Measurements from ENCODE around the gene FMNL2.

FMNL2 gene

GRCh38 chr2:152624805-152625204, 289.8 kb downstream of the FMNL2 start:
- H3K4me1 ChIP-seq (ENCODE audit: insufficient read depth, low read length), result no peaks in the 10 kb centered on the region
- H3K9ac ChIP-seq (ENCODE audit: low read depth, low read length), result no peak overlapping the region
- H3K36me3 ChIP-seq (ENCODE audit: insufficient read depth, low read length), result peaks cover 7% of the 10 kb centered on the region
- no peaks in the 10 kb centered on the region for H3K9me3 ChIP-seq (ENCODE audit: control insufficient read depth, insufficient read depth, low read length)

DNA sequence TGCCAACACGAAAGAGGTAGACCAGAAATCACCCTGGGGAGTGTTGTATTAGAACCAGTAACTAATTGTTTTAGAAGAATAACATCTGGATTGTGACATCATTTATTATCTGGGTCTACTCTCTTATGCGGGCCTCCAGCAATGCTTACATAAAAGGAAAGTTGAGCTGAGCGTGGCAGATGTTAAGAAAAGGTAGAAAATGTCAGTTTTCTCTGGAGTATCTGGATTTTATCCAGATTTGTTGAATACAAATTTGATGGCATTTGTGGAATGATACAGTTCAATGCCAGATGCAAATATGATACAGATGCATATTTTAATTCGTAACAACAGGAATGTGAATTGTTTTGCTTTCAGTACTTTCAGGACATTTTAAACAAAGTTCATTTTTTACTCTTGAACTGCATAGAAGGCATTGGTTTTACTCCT, 292.0 kb downstream of the FMNL2 start:
- H3K9me3 ChIP-seq (ENCODE audit: control insufficient read depth, insufficient read depth, low read length), result no peaks in the 10 kb centered on the region
- H3K36me3 ChIP-seq (ENCODE audit: insufficient read depth, low read length), result peaks cover 7% of the 10 kb centered on the region
- no peak overlapping the region for H3K9ac ChIP-seq (ENCODE audit: low read depth, low read length)
- no peaks in the 10 kb centered on the region for H3K4me1 ChIP-seq (ENCODE audit: insufficient read depth, low read length)

GRCh38 chr2:152627351-152627957, 292.5 kb downstream of the FMNL2 start:
- H3K9ac ChIP-seq (ENCODE audit: low read depth, low read length), result no peak overlapping the region
- peaks cover 7% of the 10 kb centered on the region for H3K36me3 ChIP-seq (ENCODE audit: insufficient read depth, low read length)
- no peaks in the 10 kb centered on the region for H3K9me3 ChIP-seq (ENCODE audit: control insufficient read depth, insufficient read depth, low read length)
- H3K4me1 ChIP-seq (ENCODE audit: insufficient read depth, low read length), result no peaks in the 10 kb centered on the region

GRCh38 chr2:152629202-152629601, 294.2 kb downstream of the FMNL2 start:
- Histone ChIP-seq H3K9me3 (ENCODE audit: control insufficient read depth, insufficient read depth, low read length) (no peaks in the 10 kb centered on the region), H3K9ac (ENCODE audit: low read depth, low read length) (no peak overlapping the region), H3K36me3 (ENCODE audit: insufficient read depth, low read length) (peaks cover 7% of the 10 kb centered on the region)

GRCh38 chr2:152630466-152630865, 295.5 kb downstream of the FMNL2 start:
- H3K36me3 ChIP-seq (ENCODE audit: insufficient read depth, low read length), result peaks cover 7% of the 10 kb centered on the region
- H3K9ac ChIP-seq (ENCODE audit: low read depth, low read length), result no peak overlapping the region
- no peaks in the 10 kb centered on the region for H3K4me1 ChIP-seq (ENCODE audit: insufficient read depth, low read length)
- no peaks in the 10 kb centered on the region for H3K9me3 ChIP-seq (ENCODE audit: control insufficient read depth, insufficient read depth, low read length)

More at GRCh38 chr2:152629202-152629601, 294.2 kb downstream of the FMNL2 start:
- no peaks in the 10 kb centered on the region for H3K4me1 ChIP-seq (ENCODE audit: insufficient read depth, low read length)

GRCh38 chr2:152632736-152633135, 297.8 kb downstream of the FMNL2 start:
- no peak overlapping the region for H3K9ac ChIP-seq (ENCODE audit: low read depth, low read length)
- H3K4me1 ChIP-seq (ENCODE audit: insufficient read depth, low read length), result no peaks in the 10 kb centered on the region
- peaks cover 15% of the 10 kb centered on the region; the same call in 1 of the 2 replicates for H3K36me3 ChIP-seq (ENCODE audit: insufficient read depth, low read length)
- H3K9me3 ChIP-seq (ENCODE audit: control insufficient read depth, insufficient read depth, low read length), result no peaks in the 10 kb centered on the region

DNA sequence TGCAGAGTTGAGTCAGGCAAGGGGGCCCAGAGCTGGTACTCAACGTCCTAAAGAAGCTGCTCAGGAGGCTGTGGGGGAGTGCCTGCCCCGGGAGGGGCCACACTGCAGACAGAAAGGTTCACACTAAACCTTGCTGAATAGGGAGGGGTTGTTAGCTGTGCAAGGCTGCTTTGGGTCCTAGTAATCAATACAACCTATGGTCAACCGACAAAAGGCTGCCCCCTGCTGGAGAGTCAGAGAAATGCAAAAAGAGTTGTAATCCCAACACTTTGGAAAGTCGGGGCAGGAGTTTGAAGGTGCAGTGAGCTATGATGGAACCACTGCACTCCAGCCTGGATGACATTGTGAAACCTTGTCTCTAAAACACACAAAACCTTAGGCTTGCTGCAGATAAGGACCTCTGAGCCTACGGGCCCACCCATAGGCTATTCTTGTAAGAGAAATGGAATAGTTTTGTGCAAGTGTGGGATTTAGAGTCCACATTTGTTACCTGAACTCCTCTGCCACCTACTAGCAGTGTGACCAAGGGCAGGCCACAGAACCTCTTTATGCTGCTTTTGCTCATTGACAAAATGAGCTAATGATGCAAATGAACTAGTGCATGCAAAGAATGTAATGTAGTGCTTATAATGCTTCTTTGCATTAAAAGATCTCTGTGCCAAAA, 300.8 kb downstream of the FMNL2 start:
- H3K9ac ChIP-seq (ENCODE audit: low read depth, low read length), result no peak overlapping the region
- no peaks in the 10 kb centered on the region for H3K9me3 ChIP-seq (ENCODE audit: control insufficient read depth, insufficient read depth, low read length)
- no peaks in the 10 kb centered on the region for H3K4me1 ChIP-seq (ENCODE audit: insufficient read depth, low read length)
- H3K36me3 ChIP-seq (ENCODE audit: insufficient read depth, low read length), result peaks cover 18% of the 10 kb centered on the region

DNA sequence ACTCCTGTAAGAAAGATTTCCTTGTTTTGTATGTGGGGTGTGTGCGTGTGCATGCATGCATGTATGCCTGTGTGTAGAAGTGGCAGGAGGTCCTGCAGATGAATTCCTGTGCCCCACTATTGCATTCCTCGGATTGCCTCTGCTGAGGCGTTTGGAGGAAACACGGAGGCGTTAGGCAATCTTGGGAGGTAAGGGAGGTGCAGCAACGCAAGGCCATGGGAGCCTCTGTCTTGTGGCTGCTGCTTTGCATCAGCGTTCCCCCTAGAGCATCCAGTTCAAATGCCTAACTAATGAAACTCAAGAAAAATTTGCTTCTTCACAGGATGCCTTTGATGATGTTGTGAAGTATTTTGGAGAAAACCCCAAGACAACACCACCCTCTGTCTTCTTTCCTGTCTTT, 302.3 kb downstream of the FMNL2 start:
- Histone ChIP-seq H3K4me1 (ENCODE audit: insufficient read depth, low read length) (no peaks in the 10 kb centered on the region), H3K9me3 (ENCODE audit: control insufficient read depth, insufficient read depth, low read length) (no peaks in the 10 kb centered on the region), H3K9ac (ENCODE audit: low read depth, low read length) (no peak overlapping the region), H3K36me3 (ENCODE audit: insufficient read depth, low read length) (peaks cover 25% of the 10 kb centered on the region)

DNA sequence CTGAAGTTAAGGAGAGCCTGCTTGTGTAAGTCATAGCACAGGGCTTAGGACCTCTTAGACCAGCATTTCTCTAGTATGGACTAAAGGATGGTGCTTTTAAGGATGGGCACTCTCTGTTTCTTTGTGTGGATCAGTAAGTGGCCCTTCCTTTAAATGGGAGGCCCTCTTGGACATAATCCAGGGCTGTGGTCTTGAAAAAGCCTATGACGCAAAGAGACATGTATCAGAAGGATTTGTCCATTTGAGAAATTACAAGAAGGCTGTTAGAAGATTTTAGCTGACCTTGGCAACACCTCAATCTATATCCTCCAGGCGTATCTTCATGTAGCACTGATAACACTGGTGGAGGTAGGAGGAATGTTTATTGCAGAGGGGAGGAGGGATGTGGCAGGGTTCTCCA, 303.1 kb downstream of the FMNL2 start:
- H3K36me3 ChIP-seq (ENCODE audit: insufficient read depth, low read length), result peaks cover 25% of the 10 kb centered on the region
- H3K4me1 ChIP-seq (ENCODE audit: insufficient read depth, low read length), result no peaks in the 10 kb centered on the region
- no peaks in the 10 kb centered on the region for H3K9me3 ChIP-seq (ENCODE audit: control insufficient read depth, insufficient read depth, low read length)
- H3K9ac ChIP-seq (ENCODE audit: low read depth, low read length), result no peak overlapping the region

GRCh38 chr2:152638590-152638989, 303.6 kb downstream of the FMNL2 start:
- H3K36me3 ChIP-seq (ENCODE audit: insufficient read depth, low read length), result peaks cover 25% of the 10 kb centered on the region
- no peaks in the 10 kb centered on the region for H3K4me1 ChIP-seq (ENCODE audit: insufficient read depth, low read length)
- H3K9ac ChIP-seq (ENCODE audit: low read depth, low read length), result no peak overlapping the region
- H3K9me3 ChIP-seq (ENCODE audit: control insufficient read depth, insufficient read depth, low read length), result no peaks in the 10 kb centered on the region

- Histone ChIP-seq H3K9ac (ENCODE audit: low read depth, low read length) (no peak overlapping the region), H3K9me3 (ENCODE audit: control insufficient read depth, insufficient read depth, low read length) (no peaks in the 10 kb centered on the region), H3K36me3 (ENCODE audit: insufficient read depth, low read length) (peaks cover 14% of the 10 kb centered on the region), H3K4me1 (ENCODE audit: insufficient read depth, low read length) (peaks cover 17% of the 10 kb centered on the region)
These were observed 309.4 kb downstream of the FMNL2 start for GRCh38 chr2:152644189-152644873.

DNA sequence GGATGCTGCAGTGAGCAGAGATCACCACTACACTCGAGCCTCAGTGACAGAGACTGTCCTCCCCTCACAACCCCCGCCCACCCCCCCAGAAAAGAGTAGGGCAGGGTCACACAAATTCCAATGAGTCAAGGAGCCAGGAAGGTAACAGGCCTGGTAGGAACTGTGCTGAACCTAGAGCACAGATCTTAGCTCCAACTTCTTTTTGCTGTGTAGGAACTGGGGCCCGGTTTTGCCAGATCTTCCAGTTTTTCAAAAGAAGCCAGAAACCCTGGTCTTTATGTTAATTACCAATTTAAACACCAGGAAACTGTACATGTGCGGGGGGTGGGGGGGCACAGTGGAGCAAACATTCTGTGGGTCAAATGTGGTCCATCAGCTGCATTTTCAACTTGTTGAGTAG, 311.3 kb downstream of the FMNL2 start:
- peaks cover 17% of the 10 kb centered on the region for H3K4me1 ChIP-seq (ENCODE audit: insufficient read depth, low read length)
- H3K9ac ChIP-seq (ENCODE audit: low read depth, low read length), result no peak overlapping the region
- H3K36me3 ChIP-seq (ENCODE audit: insufficient read depth, low read length), result peaks cover 5% of the 10 kb centered on the region; the same call in 1 of the 2 replicates
- no peaks in the 10 kb centered on the region for H3K9me3 ChIP-seq (ENCODE audit: control insufficient read depth, insufficient read depth, low read length)

- no peaks in the 10 kb centered on the region for H3K9me3 ChIP-seq (ENCODE audit: control insufficient read depth, insufficient read depth, low read length)
- H3K9ac ChIP-seq (ENCODE audit: low read depth, low read length), result no peak overlapping the region
- peaks cover 2% of the 10 kb centered on the region; the same call in 1 of the 2 replicates for H3K36me3 ChIP-seq (ENCODE audit: insufficient read depth, low read length)
- peaks cover 17% of the 10 kb centered on the region for H3K4me1 ChIP-seq (ENCODE audit: insufficient read depth, low read length)
These were observed 311.8 kb downstream of the FMNL2 start for GRCh38 chr2:152646775-152647174.

- no peak overlapping the region for H3K9ac ChIP-seq (ENCODE audit: low read depth, low read length)
- H3K36me3 ChIP-seq (ENCODE audit: insufficient read depth, low read length), result peaks cover 2% of the 10 kb centered on the region; the same call in 1 of the 2 replicates
- H3K4me1 ChIP-seq (ENCODE audit: insufficient read depth, low read length), result peaks cover 17% of the 10 kb centered on the region
- H3K9me3 ChIP-seq (ENCODE audit: control insufficient read depth, insufficient read depth, low read length), result no peaks in the 10 kb centered on the region
These were observed 312.6 kb downstream of the FMNL2 start for GRCh38 chr2:152647552-152647951.

DNA sequence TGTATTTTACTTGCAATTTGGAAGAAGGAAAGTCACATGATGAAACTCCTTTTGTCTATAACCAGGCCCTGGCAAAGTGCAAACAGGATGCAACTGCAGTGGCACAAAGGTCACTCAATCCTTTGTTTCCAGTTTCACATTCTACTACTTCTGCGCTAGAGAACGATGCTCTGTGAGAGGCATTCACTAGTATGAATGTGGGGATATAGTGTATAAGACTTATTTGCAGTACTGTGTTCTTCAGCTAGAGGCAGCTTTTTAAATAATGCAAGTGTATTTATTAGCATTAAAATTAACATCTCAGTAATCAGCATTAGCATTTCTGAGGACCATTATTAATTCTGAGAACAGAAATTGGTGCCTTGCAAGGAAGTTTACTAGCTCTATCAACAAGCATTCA, 313.4 kb downstream of the FMNL2 start:
- H3K9ac ChIP-seq (ENCODE audit: low read depth, low read length), result no peak overlapping the region
- H3K9me3 ChIP-seq (ENCODE audit: control insufficient read depth, insufficient read depth, low read length), result no peaks in the 10 kb centered on the region
- peaks cover 17% of the 10 kb centered on the region for H3K4me1 ChIP-seq (ENCODE audit: insufficient read depth, low read length)
- peaks cover 2% of the 10 kb centered on the region; the same call in 1 of the 2 replicates for H3K36me3 ChIP-seq (ENCODE audit: insufficient read depth, low read length)

Data from ES-I3 (cell line).